ENCODE measurements around the gene CD40.

CD40 gene

GRCh38 chr20:46123482-46124245 is 5.5 kb downstream of the CD40 start:
- DNase-seq: no peak

- DNase-seq: no peak
These were observed 8.4 kb downstream of the CD40 start for GRCh38 chr20:46126440-46127056.

- no peak for DNase-seq
These were observed 9.4 kb downstream of the CD40 start for GRCh38 chr20:46127396-46128010.

- DNase-seq: no peak
These were observed 10.4 kb downstream of the CD40 start for GRCh38 chr20:46128310-46129151.

- no peak for DNase-seq
These were observed 11.9 kb downstream of the CD40 start for GRCh38 chr20:46129955-46130481.

GRCh38 chr20:46130534-46130933 is 12.4 kb downstream of the CD40 start:
- no peak for DNase-seq

GRCh38 chr20:46131396-46131795 is 13.3 kb downstream of the CD40 start:
- no peak for DNase-seq

GRCh38 chr20:46132705-46133120 is 14.6 kb downstream of the CD40 start:
- peak; percentile 51 to 77 for DNase-seq

GRCh38 chr20:46133886-46134654 is 16.0 kb downstream of the CD40 start:
- DNase-seq: no peak

- no peak for DNase-seq
These were observed 16.6 kb downstream of the CD40 start for GRCh38 chr20:46134716-46135115.

GRCh38 chr20:46135856-46136633 is 17.9 kb downstream of the CD40 start:
- DNase-seq: no peak

- DNase-seq: no peak
These were observed 19.7 kb downstream of the CD40 start for GRCh38 chr20:46137816-46138215.

- no peak for DNase-seq
These were observed 21.3 kb downstream of the CD40 start for GRCh38 chr20:46139266-46139889.

- DNase-seq: no peak
These were observed 21.9 kb downstream of the CD40 start for GRCh38 chr20:46139908-46140482.

GRCh38 chr20:46142124-46142523 is 24.0 kb downstream of the CD40 start:
- no peak for DNase-seq

- DNase-seq: no peak
These were observed 26.4 kb downstream of the CD40 start for GRCh38 chr20:46144432-46145025.

- DNase-seq: no peak
These were observed 27.6 kb downstream of the CD40 start for GRCh38 chr20:46145713-46146112.

- DNase-seq: no peak
These were observed 30.4 kb downstream of the CD40 start for GRCh38 chr20:46148313-46149208.

GRCh38 chr20:46150943-46151342 is 32.8 kb downstream of the CD40 start:
- no peak for DNase-seq

Data from inflammatory macrophage treated with lipopolysaccharide for 1 hour (primary cell).